GM12878 (cell line): ENCODE results near the gene NUP107. TPM values are rescaled to one million over a fixed set of nuclear protein-coding genes. Genes with fewer than 3 reads are reported as not detected.

Source experiments
- ATAC-seq: fragments of 200-7000 bp; cut with Tn5 transposase; 3 replicates; pipeline ENCODE4 v1.9.1; 2020; ENCODE audit warnings: mild to moderate bottlenecking, moderate library complexity
- BruUV-seq: library from RNA; stranded (reverse); fragments of 400-500 nt; replicated peaks from 2 replicates; lab custom pipeline; 2021; lab: Mats Ljungman, UMichigan
- CTCF ChIA-PET: fragments of 300-600 bp; sonication (Branson Sonifier 250); formaldehyde crosslinking; extraction: SDS; loops from one replicate; lab custom pipeline; 2021; ENCODE audit warnings: inconsistent platforms; lab: Yijun Ruan, JAX
- POLR2A ChIA-PET: fragments of 350-600 bp; formaldehyde crosslinking; extraction: SDS; loops from one replicate; lab custom pipeline; 2021; ENCODE audit warnings: inconsistent platforms; lab: Charles Lee
- RAD21 ChIA-PET: fragments of 300-600 bp; sonication (Branson Sonifier 250); formaldehyde crosslinking; loops from one replicate; lab custom pipeline; 2023; ENCODE audit warnings: antibody characterized with exemption; ENCODE audit not compliant: unreplicated experiment; lab: Charles Lee
- SMC1A ChIA-PET: fragments of 300-600 bp; sonication (Branson Sonifier 250); formaldehyde crosslinking; loops from one replicate; lab custom pipeline; 2023; ENCODE audit not compliant: unreplicated experiment, uncharacterized antibody; lab: Charles Lee
- DNase-seq: peaks from one replicate; pipeline ENCODE4 v3.0.0-alpha.2; 2011; ENCODE audit warnings: low read depth, low spot score
- FAIRE-seq: peaks from 3 replicates; lab custom pipeline; 2011; peaks lifted over from hg19 to GRCh38; lab: Jason Lieb, UNC
- H2AFZ ChIP-seq: 2 replicates; pipeline ENCODE4 v1.6.0; 2011; ENCODE audit warnings: low read depth, low read length, control low read depth; ENCODE audit not compliant: control insufficient read depth
- H3K27ac ChIP-seq: 2 replicates; pipeline ENCODE4 v1.5.1; 2011; ENCODE audit warnings: control low read depth; ENCODE audit not compliant: control insufficient read depth, insufficient read depth
- H3K27me3 ChIP-seq, 2 experiments: replicated peaks in 1 of 2; 2 replicates each; pipeline versions ENCODE4 v1.6.0 to v1.6.1; 2011; ENCODE audit warnings: low read length in 1 of 2; ENCODE audit not compliant: control insufficient read depth in 2 of 2, insufficient read depth in 2 of 2
- H3K36me3 ChIP-seq, 2 experiments: 2 replicates each; pipeline ENCODE4 v1.5.1; 2011; ENCODE audit warnings: low read length in 1 of 2; ENCODE audit not compliant: control insufficient read depth in 2 of 2, insufficient read depth in 2 of 2
- H3K4me1 ChIP-seq: 2 replicates; pipeline ENCODE4 v1.6.1; 2011; ENCODE audit warnings: mild to moderate bottlenecking, low read length, moderate library complexity, mixed read lengths; ENCODE audit not compliant: control insufficient read depth, insufficient read depth
- H3K4me2 ChIP-seq: 2 replicates; pipeline ENCODE4 v1.6.0; 2011; ENCODE audit warnings: control low read depth; ENCODE audit not compliant: control insufficient read depth, insufficient read depth
- H3K4me3 ChIP-seq: fragments of 200-600 bp; sonication (generic); 2 replicates; pipeline ENCODE4 v1.5.1; 2016
- H3K79me2 ChIP-seq: 2 replicates; pipeline ENCODE4 v1.6.0; 2011; ENCODE audit warnings: low read length; ENCODE audit not compliant: control insufficient read depth, insufficient read depth
- H3K9ac ChIP-seq: 2 replicates; pipeline ENCODE4 v1.8.0; 2011; ENCODE audit warnings: low read length, control low read depth, mixed read lengths; ENCODE audit not compliant: control insufficient read depth, insufficient read depth
- H3K9me3 ChIP-seq: replicated peaks from 3 replicates; pipeline ENCODE4 v1.5.1; 2011; ENCODE audit warnings: mild to moderate bottlenecking, low read length; ENCODE audit not compliant: control insufficient read depth, insufficient read depth
- H4K20me1 ChIP-seq: 2 replicates; pipeline ENCODE4 v1.6.0; 2011; ENCODE audit not compliant: control insufficient read depth, insufficient read depth
- BCLAF1 ChIP-seq: fragments of 450-650 bp; IDR thresholded peaks from 2 replicates; pipeline ENCODE4 v1.6.1; 2017; ENCODE audit warnings: antibody characterized with exemption, mild to moderate bottlenecking, moderate library complexity
- EGR1 ChIP-seq, 2 experiments: IDR thresholded peaks; 1 replicate in 1 of 2; 2 replicates in 1 of 2; pipeline ENCODE4 v1.6.1; 2011 to 2012; ENCODE audit warnings: low read depth in 2 of 2, low read length in 2 of 2, borderline replicate concordance in 1 of 2, mild to moderate bottlenecking in 1 of 2, moderate library complexity in 1 of 2
- FOXK2 ChIP-seq: fragments of 450-650 bp; IDR thresholded peaks from 2 replicates; pipeline ENCODE4 v1.6.1; 2017; ENCODE audit warnings: mild to moderate bottlenecking, moderate library complexity
- IRF5 ChIP-seq: fragments of 450-650 bp; IDR thresholded peaks from 2 replicates; pipeline ENCODE4 v1.6.1; 2017; ENCODE audit warnings: borderline replicate concordance
- KLF5 ChIP-seq: fragments of 450-650 bp; IDR thresholded peaks from 2 replicates; pipeline ENCODE4 v1.6.1; 2014; ENCODE audit warnings: mild to moderate bottlenecking; ENCODE audit not compliant: partially characterized antibody
- PBX3 ChIP-seq: IDR thresholded peaks from 2 replicates; pipeline ENCODE4 v1.6.1; 2011; ENCODE audit warnings: mild to moderate bottlenecking, low read depth, low read length, moderate library complexity; ENCODE audit not compliant: insufficient replicate concordance
- RAD21 ChIP-seq: IDR thresholded peaks from 2 replicates; pipeline ENCODE4 v1.6.1; 2011; ENCODE audit warnings: mild to moderate bottlenecking, low read depth, low read length, moderate library complexity; ENCODE audit not compliant: insufficient read depth
- RFX5 ChIP-seq: IDR thresholded peaks from 2 replicates; pipeline ENCODE4 v1.6.1; 2011; ENCODE audit warnings: low read depth, low read length, improper control_type of control experiment
- SREBF1 ChIP-seq: IDR thresholded peaks from 2 replicates; pipeline ENCODE4 v1.6.1; 2012; ENCODE audit warnings: mild to moderate bottlenecking, low read length
- SREBF2 ChIP-seq: IDR thresholded peaks from 2 replicates; pipeline ENCODE4 v1.6.1; 2012; ENCODE audit warnings: mild to moderate bottlenecking, low read length
- YBX1 ChIP-seq: fragments of 450-650 bp; IDR thresholded peaks from 2 replicates; pipeline ENCODE4 v1.6.1; 2016; ENCODE audit warnings: antibody characterized with exemption
- ZNF274 ChIP-seq: IDR thresholded peaks from one replicate; pipeline ENCODE4 v1.8.0; 2011; ENCODE audit not compliant: insufficient read length, insufficient read depth
- WGBS: methylation state at CpG from one replicate; pipeline ENCODE4 v1.1.6; 2016; ENCODE audit warnings: low lambda C conversion rate; ENCODE audit not compliant: insufficient replicate concordance, insufficient coverage; ENCODE audit errors: missing lambda C conversion rate; 5-methylcytosine and 5-hydroxymethylcytosine counted together
- in situ Hi-C: fragments of 300-500 bp; cut with MboI; formaldehyde crosslinking; loops from 9 replicates; pipeline ENCODE4 v1.14.3; 2018; ENCODE audit warnings: mixed read lengths
- intact Hi-C: fragments of 100-400 bp; cut with micrococcal nuclease; formaldehyde crosslinking; loops from one replicate; pipeline ENCODE4 v1.14.2; 2022; ENCODE audit not compliant: unreplicated experiment
- polyA plus RNA-seq, 11 experiments: library from polyadenylated mRNA; depleted of rRNA in 4 of 11; unstranded in 6 of 11; stranded (reverse) in 5 of 11; fragments of >200 nt; fragmentation: Nextera tagmentation in 4 of 11; fragmentation: Illumina TruSeq in 1 of 11; extraction: Ambion mirVana in 4 of 11; extraction: Trizol in 1 of 11; gene quantifications; 1 replicate in 1 of 11; 2 replicates in 10 of 11; pipeline versions ENCODE4 v1.2.1 to v1.2.3, GENCODE V29; 2011 to 2016; ENCODE audit warnings: inconsistent platforms in 2 of 11, missing spikeins in 2 of 11, low read depth in 1 of 11
- total RNA-seq, 4 experiments: library from RNA; depleted of rRNA in 3 of 4; stranded (reverse); fragments of >200 nt in 3 of 4; fragmentation: Illumina TruSeq in 1 of 4; extraction: Trizol in 1 of 4; gene quantifications; 2 replicates each; pipeline versions ENCODE4 v1.2.1 to v1.2.3, GENCODE V29; 2013 to 2021
- TF ChIP-seq, protein P1 (sequence below): IDR thresholded peaks from 2 replicates; pipeline ENCODE4 v1.6.1; 2011; ENCODE audit warnings: low read depth, low read length, improper control_type of control experiment, borderline replicate concordance
- TF ChIP-seq, protein P2 (sequence below): fragments of 450-650 bp; IDR thresholded peaks from 2 replicates; pipeline ENCODE4 v1.6.1; 2017; ENCODE audit warnings: low read depth, mild to moderate bottlenecking, moderate library complexity
- TF ChIP-seq, protein P3 (sequence below): IDR thresholded peaks from 2 replicates; pipeline ENCODE4 v1.6.1; 2011; ENCODE audit warnings: borderline replicate concordance, low read depth, mild to moderate bottlenecking, moderate library complexity, mixed read lengths, low read length; ENCODE audit not compliant: insufficient read depth; ENCODE audit errors: extremely low read length

NUP107 gene
- total and polyA plus RNA-seq, 10 of the 15 experiments (the other 5 are each of a cell fraction or from before 2014, with no cell fraction given): 73.4 to 132 (median 92.4) TPM

DNA sequence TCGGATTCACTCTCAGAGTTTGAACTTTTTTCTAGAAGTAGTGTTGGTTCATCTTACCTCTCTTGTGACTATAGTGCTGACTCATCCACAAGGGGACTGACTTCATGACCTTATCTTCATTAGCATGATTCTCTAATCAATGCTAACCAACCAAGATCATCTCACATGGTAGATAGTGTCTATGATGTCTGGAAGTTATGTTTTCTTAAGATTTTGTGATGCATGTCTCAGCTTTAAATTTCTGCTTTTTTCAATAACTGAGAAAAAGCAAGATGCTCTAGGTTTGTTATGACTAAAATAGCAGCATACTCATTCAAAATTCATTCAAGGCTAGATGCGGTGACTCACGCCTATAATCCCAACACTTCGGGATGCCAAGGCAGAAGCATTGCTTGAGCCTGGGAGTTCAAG, 46.9 kb downstream of the NUP107 start:
- Histone ChIP-seq H3K4me2 (no peak overlapping the region), H2AFZ (no peak overlapping the region), H3K9me3 (no peaks in the 10 kb centered on the region), H3K27ac (no peak overlapping the region), H3K36me3 (peaks cover 3 to 20% of the 10 kb centered on the region in 2 experiments), H3K4me1 (no peaks in the 10 kb centered on the region), H4K20me1 (no peaks in the 10 kb centered on the region), H3K4me3 (no peak overlapping the region), H3K79me2 (no peaks in the 10 kb centered on the region), H3K9ac (no peak overlapping the region), H3K27me3 (no peaks in the 10 kb centered on the region)
- FAIRE-seq: no peak
- WGBS: 95% methylated on average over 4 of the region's 4 CpGs
- no peak for ATAC-seq
- RAD21 ChIA-PET: no interaction called here
- in situ Hi-C loops (no loop called here), intact Hi-C loops (no loop called here)
- TF ChIP-seq PBX3: no peak
- no peak for TF ChIP-seq KLF5
- no peak for TF ChIP-seq BCLAF1
- TF ChIP-seq RAD21: no peak
- TF ChIP-seq YBX1: no peak
- TF ChIP-seq, protein P1, sequence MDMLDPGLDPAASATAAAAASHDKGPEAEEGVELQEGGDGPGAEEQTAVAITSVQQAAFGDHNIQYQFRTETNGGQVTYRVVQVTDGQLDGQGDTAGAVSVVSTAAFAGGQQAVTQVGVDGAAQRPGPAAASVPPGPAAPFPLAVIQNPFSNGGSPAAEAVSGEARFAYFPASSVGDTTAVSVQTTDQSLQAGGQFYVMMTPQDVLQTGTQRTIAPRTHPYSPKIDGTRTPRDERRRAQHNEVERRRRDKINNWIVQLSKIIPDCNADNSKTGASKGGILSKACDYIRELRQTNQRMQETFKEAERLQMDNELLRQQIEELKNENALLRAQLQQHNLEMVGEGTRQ: no peak
- TF ChIP-seq, protein P2, sequence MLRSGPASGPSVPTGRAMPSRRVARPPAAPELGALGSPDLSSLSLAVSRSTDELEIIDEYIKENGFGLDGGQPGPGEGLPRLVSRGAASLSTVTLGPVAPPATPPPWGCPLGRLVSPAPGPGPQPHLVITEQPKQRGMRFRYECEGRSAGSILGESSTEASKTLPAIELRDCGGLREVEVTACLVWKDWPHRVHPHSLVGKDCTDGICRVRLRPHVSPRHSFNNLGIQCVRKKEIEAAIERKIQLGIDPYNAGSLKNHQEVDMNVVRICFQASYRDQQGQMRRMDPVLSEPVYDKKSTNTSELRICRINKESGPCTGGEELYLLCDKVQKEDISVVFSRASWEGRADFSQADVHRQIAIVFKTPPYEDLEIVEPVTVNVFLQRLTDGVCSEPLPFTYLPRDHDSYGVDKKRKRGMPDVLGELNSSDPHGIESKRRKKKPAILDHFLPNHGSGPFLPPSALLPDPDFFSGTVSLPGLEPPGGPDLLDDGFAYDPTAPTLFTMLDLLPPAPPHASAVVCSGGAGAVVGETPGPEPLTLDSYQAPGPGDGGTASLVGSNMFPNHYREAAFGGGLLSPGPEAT: no peak
- TF ChIP-seq SREBF1: no peak
- no peak for TF ChIP-seq RFX5
- TF ChIP-seq ZNF274: no peak
- TF ChIP-seq IRF5: no peak
- no peak for TF ChIP-seq EGR1 (IDR thresholded peaks at IDR 0.05; ENCODE audit: borderline replicate concordance in 1 of 2, low read depth in 2 of 2, low read length in 2 of 2)
- TF ChIP-seq FOXK2: no peak
- TF ChIP-seq SREBF2: no peak
- TF ChIP-seq, protein P3, sequence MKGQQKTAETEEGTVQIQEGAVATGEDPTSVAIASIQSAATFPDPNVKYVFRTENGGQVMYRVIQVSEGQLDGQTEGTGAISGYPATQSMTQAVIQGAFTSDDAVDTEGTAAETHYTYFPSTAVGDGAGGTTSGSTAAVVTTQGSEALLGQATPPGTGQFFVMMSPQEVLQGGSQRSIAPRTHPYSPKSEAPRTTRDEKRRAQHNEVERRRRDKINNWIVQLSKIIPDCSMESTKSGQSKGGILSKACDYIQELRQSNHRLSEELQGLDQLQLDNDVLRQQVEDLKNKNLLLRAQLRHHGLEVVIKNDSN: no peak
- CTCF ChIA-PET: no interaction called here
- SMC1A ChIA-PET: no interaction called here
- no TSS peak for BruUV-seq
- DNase-seq: no peak
- POLR2A ChIA-PET: no interaction called here
